Mesenchymal stem cell (in vitro differentiated cells and primary cell): ENCODE data around the gene ATP10D.

Experiments
- DNase-seq: peaks from one replicate; pipeline ENCODE4 v3.0.0-alpha.2; 2013
- H2AFZ ChIP-seq: one replicate; pipeline ENCODE4 v1.6.1; 2013; ENCODE audit warnings: low read depth, mild to moderate bottlenecking, control low read depth, inconsistent platforms, low read length, moderate library complexity
- H2AK5ac ChIP-seq: 2 replicates; pipeline ENCODE4 v1.6.1; 2013; ENCODE audit warnings: low read length, moderate library complexity, mild to moderate bottlenecking, inconsistent platforms; ENCODE audit not compliant: severe bottlenecking
- H2BK120ac ChIP-seq: one replicate; pipeline ENCODE4 v1.6.1; 2013; ENCODE audit warnings: low read depth, mild to moderate bottlenecking, inconsistent platforms, low read length, moderate library complexity
- H2BK12ac ChIP-seq, 2 experiments: one replicate each; pipeline ENCODE4 v1.6.1; 2013; ENCODE audit warnings: inconsistent platforms in 2 of 2, low read length in 2 of 2, mild to moderate bottlenecking in 2 of 2, moderate library complexity in 2 of 2, control low read depth in 1 of 2
- H2BK15ac ChIP-seq: one replicate; pipeline ENCODE4 v1.6.1; 2013; ENCODE audit warnings: mild to moderate bottlenecking, low read depth, inconsistent platforms; ENCODE audit not compliant: poor library complexity, severe bottlenecking
- H2BK5ac ChIP-seq: 2 replicates; pipeline ENCODE4 v1.6.1; 2013; ENCODE audit warnings: low read depth, mild to moderate bottlenecking, low read length, control low read depth, inconsistent platforms; ENCODE audit not compliant: poor library complexity, severe bottlenecking
- H3K14ac ChIP-seq, 2 experiments: one replicate each; pipeline ENCODE4 v1.6.1; 2013; ENCODE audit warnings: inconsistent platforms in 2 of 2, low read length in 2 of 2, control low read depth in 1 of 2, mild to moderate bottlenecking in 1 of 2, moderate library complexity in 1 of 2
- H3K18ac ChIP-seq, 2 experiments: one replicate each; pipeline ENCODE4 v1.6.1; 2013; ENCODE audit warnings: inconsistent platforms in 2 of 2, low read length in 2 of 2, control low read depth in 1 of 2, low read depth in 1 of 2, mild to moderate bottlenecking in 1 of 2
- H3K23ac ChIP-seq, 2 experiments: one replicate each; pipeline ENCODE4 v1.6.1; 2013; ENCODE audit warnings: inconsistent platforms in 2 of 2, low read length in 2 of 2, mild to moderate bottlenecking in 2 of 2, moderate library complexity in 2 of 2, control low read depth in 1 of 2
- H3K27ac ChIP-seq: 2 replicates; pipeline ENCODE4 v1.5.1; 2013; ENCODE audit warnings: mild to moderate bottlenecking, moderate library complexity, low read length, control low read depth, inconsistent platforms; ENCODE audit not compliant: poor library complexity, severe bottlenecking
- H3K27me3 ChIP-seq, 2 experiments: 2 replicates each; pipeline versions ENCODE4 v1.6.1 to v1.7.0; 2013; ENCODE audit warnings: low read length in 2 of 2, mild to moderate bottlenecking in 2 of 2, moderate library complexity in 2 of 2, control low read depth in 1 of 2, inconsistent platforms in 1 of 2; ENCODE audit not compliant: control insufficient read depth in 1 of 2, insufficient read depth in 1 of 2
- H3K36me3 ChIP-seq, 2 experiments: 2 replicates each; pipeline versions ENCODE4 v1.6.1 to v1.7.0; 2013; ENCODE audit warnings: low read length in 2 of 2, control low read depth in 1 of 2, inconsistent platforms in 1 of 2, low read depth in 1 of 2, mild to moderate bottlenecking in 1 of 2; ENCODE audit not compliant: insufficient read depth in 2 of 2, control insufficient read depth in 1 of 2
- H3K4ac ChIP-seq, 2 experiments: one replicate each; pipeline ENCODE4 v1.6.1; 2013; ENCODE audit warnings: inconsistent platforms in 2 of 2, low read length in 2 of 2, mild to moderate bottlenecking in 2 of 2, moderate library complexity in 2 of 2, control low read depth in 1 of 2, low read depth in 1 of 2
- H3K4me1 ChIP-seq: 2 replicates; pipeline ENCODE4 v1.6.1; 2013; ENCODE audit warnings: low read depth, low read length, control low read depth; ENCODE audit not compliant: control insufficient read depth, insufficient read depth
- H3K4me2 ChIP-seq: 2 replicates; pipeline ENCODE4 v1.6.1; 2013; ENCODE audit warnings: low read length, mild to moderate bottlenecking, inconsistent platforms; ENCODE audit not compliant: poor library complexity, severe bottlenecking
- H3K4me3 ChIP-seq, 2 experiments: 2 replicates each; pipeline versions ENCODE4 v1.5.1 to v1.7.0; 2013; ENCODE audit warnings: low read length in 2 of 2, mild to moderate bottlenecking in 2 of 2, control low read depth in 1 of 2, low read depth in 1 of 2; ENCODE audit not compliant: insufficient read depth in 1 of 2
- H3K79me1 ChIP-seq: replicated peaks from 2 replicates; pipeline ENCODE4 v1.6.1; 2013; ENCODE audit warnings: mild to moderate bottlenecking, control low read depth, low read length, inconsistent platforms; ENCODE audit not compliant: poor library complexity, severe bottlenecking
- H3K9ac ChIP-seq: 2 replicates; pipeline ENCODE4 v1.7.0; 2013; ENCODE audit warnings: mild to moderate bottlenecking, low read length, moderate library complexity
- H3K9me3 ChIP-seq: 2 replicates; pipeline ENCODE4 v1.7.0; 2013; ENCODE audit warnings: mild to moderate bottlenecking, low read length; ENCODE audit not compliant: control insufficient read depth
- H4K8ac ChIP-seq: one replicate; pipeline ENCODE4 v1.6.1; 2013; ENCODE audit warnings: inconsistent platforms, mild to moderate bottlenecking, low read length, moderate library complexity
- H4K91ac ChIP-seq: one replicate; pipeline ENCODE4 v1.6.1; 2013; ENCODE audit warnings: mild to moderate bottlenecking, low read length, inconsistent platforms
- WGBS: methylation state at CpG from one replicate; pipeline ENCODE4 v1.1.7; 2013; ENCODE audit warnings: mixed read lengths; 5-methylcytosine and 5-hydroxymethylcytosine counted together

ATP10D gene

DNA sequence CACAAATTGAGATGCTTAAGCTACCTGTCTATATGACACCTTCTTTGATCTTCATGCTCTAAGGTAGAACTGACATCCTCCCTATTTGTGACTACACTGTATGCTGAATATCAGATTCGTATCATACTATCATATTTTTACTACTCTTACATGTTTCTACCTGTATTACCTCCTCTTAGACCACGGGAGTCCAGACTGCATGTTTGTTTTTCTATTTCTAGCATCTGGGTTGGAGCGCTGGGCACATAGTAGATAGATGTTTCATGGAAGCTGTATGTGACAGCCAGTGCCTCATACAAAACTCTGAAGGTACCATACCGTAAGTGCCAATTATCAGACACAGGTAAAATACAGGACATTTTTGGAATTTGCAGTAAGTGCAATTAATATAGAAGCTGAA lies 47.6 kb downstream of the ATP10D start:
- H4K91ac ChIP-seq = no peak overlapping the region
- H3K27ac ChIP-seq = peak overlapping the region; percentile 80
- H3K9ac ChIP-seq = no peak overlapping the region
- H3K4me2 ChIP-seq = no peak overlapping the region
- WGBS = 97% methylated on average over 2 of the region's 4 CpGs
- H3K4me3 ChIP-seq = no peak overlapping the region
- H3K23ac ChIP-seq = no peak overlapping the region
- H3K14ac ChIP-seq = no peak overlapping the region
- peaks cover 18% of the 10 kb centered on the region for H3K9me3 ChIP-seq
- peaks cover 0 to 35% of the 10 kb centered on the region in 2 experiments for H3K36me3 ChIP-seq
- DNase-seq = no peak
- H2AFZ ChIP-seq = no peak overlapping the region
- H3K79me1 ChIP-seq = peaks cover 4% of the 10 kb centered on the region
- H2AK5ac ChIP-seq = no peak overlapping the region
- H3K27me3 ChIP-seq = no peaks in the 10 kb centered on the region
- no peak overlapping the region for H4K8ac ChIP-seq
- no peak overlapping the region for H2BK120ac ChIP-seq
- no peak overlapping the region for H3K18ac ChIP-seq
- H2BK5ac ChIP-seq = no peak overlapping the region
- no peak overlapping the region for H2BK12ac ChIP-seq
- no peak overlapping the region for H3K4ac ChIP-seq
- H3K4me1 ChIP-seq = peaks cover 4% of the 10 kb centered on the region
- no peak overlapping the region for H2BK15ac ChIP-seq

DNA sequence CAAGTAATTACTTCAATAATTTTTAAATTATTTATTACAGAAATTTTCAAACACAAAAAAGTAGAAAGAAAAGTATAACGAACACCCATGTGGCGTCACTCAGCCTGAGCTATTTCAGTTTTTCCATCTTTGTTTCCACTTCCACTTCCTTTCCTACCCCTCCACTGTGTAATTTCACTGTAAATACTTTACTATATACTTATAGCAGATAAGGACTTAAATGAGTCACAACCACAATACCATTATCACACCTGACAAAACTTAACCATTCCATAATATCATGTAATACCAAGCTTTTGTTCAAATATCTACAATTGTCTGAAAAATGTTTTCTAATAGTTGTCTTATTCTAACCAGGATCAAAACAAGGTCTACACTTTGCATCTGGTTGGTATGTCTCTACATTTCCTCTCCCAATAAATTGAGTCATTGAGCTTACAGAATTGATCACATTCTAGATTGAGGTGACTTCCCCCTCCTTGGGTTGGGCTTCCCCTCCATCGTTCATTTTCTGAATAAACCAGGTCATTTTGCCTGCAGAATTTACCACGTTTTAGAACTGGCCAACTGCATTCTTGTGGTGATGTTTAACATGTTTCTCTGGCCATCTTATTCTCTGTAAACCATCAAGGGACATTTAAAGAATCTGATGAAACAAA lies 48.7 kb downstream of the ATP10D start:
- H3K79me1 ChIP-seq = peaks cover 4% of the 10 kb centered on the region
- no peak overlapping the region for H3K14ac ChIP-seq
- WGBS = 67% methylated on average over 4 of the region's 4 CpGs

DNA sequence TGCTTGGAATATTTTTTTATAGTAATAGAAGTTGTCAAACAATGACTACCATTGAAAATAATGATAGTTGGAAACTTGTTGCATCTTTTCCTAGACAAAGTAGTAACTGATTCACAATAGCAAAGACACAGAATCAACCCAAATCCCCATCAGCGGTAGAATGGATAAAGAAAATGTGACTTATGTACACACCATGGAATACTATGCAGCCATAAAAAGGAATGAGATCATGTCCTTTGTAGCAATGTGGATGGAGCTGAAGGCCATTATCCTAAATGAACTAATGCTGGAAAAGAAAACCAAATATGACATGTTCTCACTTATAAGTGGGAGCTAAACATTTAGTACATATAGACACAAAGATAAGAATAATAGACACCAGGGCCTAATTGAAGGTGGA lies 49.7 kb downstream of the ATP10D start:
- H2AK5ac ChIP-seq = no peak overlapping the region
- no peaks in the 10 kb centered on the region for H3K27me3 ChIP-seq
- H3K18ac ChIP-seq = no peak overlapping the region
- peaks cover 7% of the 10 kb centered on the region for H3K4me1 ChIP-seq
- H3K27ac ChIP-seq = no peak overlapping the region
- peaks cover 12% of the 10 kb centered on the region for H3K9me3 ChIP-seq
- H2AFZ ChIP-seq = no peak overlapping the region
- peaks cover 4% of the 10 kb centered on the region for H3K79me1 ChIP-seq
- H2BK120ac ChIP-seq = no peak overlapping the region
- no peak overlapping the region for H3K4me2 ChIP-seq
- no peak overlapping the region for H3K4me3 ChIP-seq
- no peak overlapping the region for H4K91ac ChIP-seq
- H3K4ac ChIP-seq = no peak overlapping the region
- DNase-seq = no peak
- H2BK12ac ChIP-seq = no peak overlapping the region
- H3K23ac ChIP-seq = no peak overlapping the region
- no CpG with 5 or more reads among the region's 1 CpG for WGBS
- H2BK15ac ChIP-seq = no peak overlapping the region
- no peak overlapping the region for H3K14ac ChIP-seq
- H2BK5ac ChIP-seq = no peak overlapping the region
- no peak overlapping the region for H3K9ac ChIP-seq
- peaks cover 0 to 33% of the 10 kb centered on the region in 2 experiments for H3K36me3 ChIP-seq
- no peak overlapping the region for H4K8ac ChIP-seq

More for the DNA sequence above, 48.7 kb downstream of the ATP10D start:
- Histone ChIP-seq H2BK15ac (no peak overlapping the region), H2AK5ac (no peak overlapping the region), H3K4me2 (no peak overlapping the region), H3K27me3 (no peaks in the 10 kb centered on the region), H2AFZ (no peak overlapping the region), H3K4me3 (no peak overlapping the region), H3K4me1 (peaks cover 7% of the 10 kb centered on the region), H3K36me3 (peaks cover 0 to 33% of the 10 kb centered on the region in 2 experiments), H4K91ac (no peak overlapping the region), H3K4ac (no peak overlapping the region), H3K27ac (no peak overlapping the region), H3K9me3 (peaks cover 18% of the 10 kb centered on the region), H3K9ac (no peak overlapping the region), H2BK12ac (no peak overlapping the region), H3K18ac (no peak overlapping the region), H3K23ac (no peak overlapping the region), H4K8ac (no peak overlapping the region), H2BK5ac (no peak overlapping the region), H2BK120ac (no peak overlapping the region)
- no peak for DNase-seq

DNA sequence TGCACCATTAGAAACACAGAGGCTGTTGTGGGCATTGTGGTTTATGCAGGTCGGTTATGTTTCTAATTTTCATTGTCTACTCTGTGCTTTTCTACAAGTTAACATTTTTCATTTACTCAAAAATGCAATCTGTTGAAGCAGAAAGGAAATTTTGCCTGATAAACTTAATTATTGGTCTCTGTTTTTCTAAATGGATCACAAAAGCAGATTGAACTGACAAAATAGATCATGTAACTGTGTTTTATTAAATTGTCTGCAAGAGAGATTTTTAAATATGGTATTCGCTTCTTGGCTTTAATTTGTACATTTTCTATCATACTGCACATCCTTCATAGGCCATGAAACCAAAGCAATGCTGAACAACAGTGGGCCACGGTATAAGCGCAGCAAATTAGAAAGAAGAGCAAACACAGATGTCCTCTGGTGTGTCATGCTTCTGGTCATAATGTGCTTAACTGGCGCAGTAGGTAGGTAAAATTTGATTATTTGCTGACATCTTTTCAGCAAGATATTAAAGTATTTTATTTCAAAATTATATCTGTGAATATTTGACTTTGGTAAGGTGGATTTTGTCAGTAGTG lies 50.6 kb downstream of the ATP10D start:
- Histone ChIP-seq H3K27ac (no peak overlapping the region), H3K4ac (no peak overlapping the region), H3K9ac (no peak overlapping the region), H3K9me3 (peaks cover 9% of the 10 kb centered on the region), H2BK15ac (no peak overlapping the region), H4K91ac (no peak overlapping the region), H2BK5ac (no peak overlapping the region), H3K18ac (no peak overlapping the region), H3K23ac (no peak overlapping the region), H3K4me2 (no peak overlapping the region), H3K14ac (no peak overlapping the region), H3K4me3 (no peak overlapping the region), H3K36me3 (peaks cover 0 to 33% of the 10 kb centered on the region in 2 experiments), H2BK120ac (no peak overlapping the region), H4K8ac (no peak overlapping the region), H2BK12ac (no peak overlapping the region), H3K79me1 (peaks cover 4% of the 10 kb centered on the region), H3K27me3 (no peaks in the 10 kb centered on the region), H2AK5ac (no peak overlapping the region), H3K4me1 (peaks cover 6% of the 10 kb centered on the region), H2AFZ (no peak overlapping the region)
- no peak for DNase-seq
- WGBS = 96% methylated on average over 3 of the region's 5 CpGs
